HEK293T (cell line): ENCODE measurements around the gene PDS5A.
"Not testable (repeated sequence)": the region's sequence is repeated elsewhere in the genome, so short reads cannot be mapped to it uniquely, and the experiment has no call there.

ENCODE experiments used
- BHLHE40 ChIP-seq: fragments of 450-650 bp; IDR thresholded peaks from 2 replicates; pipeline ENCODE4 v1.6.1; 2016; ENCODE audit warnings: mild to moderate bottlenecking, moderate library complexity, borderline replicate concordance
- ELF4 ChIP-seq: fragments of 450-650 bp; IDR thresholded peaks from 2 replicates; pipeline ENCODE4 v1.6.1; 2017; ENCODE audit warnings: antibody characterized with exemption
- HDGF ChIP-seq: fragments of 450-650 bp; IDR thresholded peaks from 2 replicates; pipeline ENCODE4 v1.6.1; 2017; ENCODE audit warnings: antibody characterized with exemption, borderline replicate concordance
- PKNOX1 ChIP-seq: fragments of 450-650 bp; IDR thresholded peaks from 2 replicates; pipeline ENCODE4 v1.6.1; 2016
- SUZ12 ChIP-seq: fragments of 450-650 bp; IDR thresholded peaks from 2 replicates; pipeline ENCODE4 v1.6.1; 2016; ENCODE audit warnings: mild to moderate bottlenecking

GRCh38 chr4:39813761-39814160, 163.9 kb downstream of the PDS5A start:
- TF ChIP-seq PKNOX1, SUZ12, HDGF, BHLHE40, ELF4: not testable (repeated sequence)
